Measurements from ENCODE around the gene UBE2E2. TPM values are rescaled to one million over a fixed set of nuclear protein-coding genes. Genes with fewer than 3 reads are reported as not detected.

The UBE2E2 gene
- total and polyA plus RNA-seq, 3 experiments from 2014 or later: 0.86 to 8.0 (median 0.92) TPM

DNA sequence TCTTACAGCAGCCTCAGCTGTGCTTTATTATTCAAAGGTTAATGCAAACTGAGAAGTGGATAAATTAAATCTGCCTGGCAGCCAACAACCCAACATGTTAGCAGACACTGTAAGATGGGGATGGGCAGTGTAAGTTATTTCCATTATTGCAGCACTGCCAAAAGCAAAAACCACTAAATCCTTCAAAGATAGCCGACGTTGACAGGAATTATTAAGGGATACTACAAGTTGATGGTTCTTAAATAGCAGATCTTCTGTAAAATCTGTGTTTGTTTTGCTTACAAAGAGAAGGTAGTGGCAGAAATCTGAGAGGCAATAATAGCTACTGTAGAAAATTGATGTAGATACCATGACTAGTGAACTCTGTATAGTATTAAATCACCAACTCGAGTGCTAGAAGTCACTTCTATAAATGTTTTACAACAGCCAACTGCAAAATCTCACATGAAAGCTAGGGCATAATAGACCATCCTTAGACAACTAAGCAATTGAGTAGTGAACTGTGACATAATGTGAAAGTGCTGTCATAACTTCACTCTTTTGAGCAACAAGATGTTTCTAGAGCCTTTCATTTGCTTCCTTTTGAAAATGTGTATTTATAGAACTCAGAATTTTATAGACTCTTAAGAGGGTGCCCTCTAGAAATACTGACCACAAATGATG, 278.6 kb downstream of the UBE2E2 start:
- CTCF ChIA-PET: no interaction called here
- POLR2A ChIA-PET: no interaction called here
- no peaks in the 10 kb centered on the region for H3K4me1 Mint-ChIP-seq

DNA sequence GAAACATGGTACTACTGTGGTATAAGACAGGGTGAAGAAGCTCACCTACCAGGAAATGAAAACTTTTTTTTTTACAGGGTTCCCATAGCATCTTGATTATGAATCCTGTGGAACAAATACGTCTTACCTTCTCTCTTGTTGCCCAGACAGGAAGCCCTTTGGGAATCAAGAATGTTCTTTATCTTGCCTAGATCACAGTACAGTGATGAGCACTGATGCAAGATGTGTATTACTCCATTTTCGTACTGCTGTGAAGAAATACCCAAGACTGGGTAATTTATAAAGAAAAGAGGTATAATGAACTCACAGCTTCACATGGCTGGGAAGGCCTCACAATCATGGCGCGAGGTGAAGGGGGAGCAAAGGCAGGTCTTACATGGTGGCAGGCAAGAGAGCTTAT, 281.3 kb downstream of the UBE2E2 start:
- no peak overlapping the region for H3K27ac ChIP-seq (ENCODE audit: low read depth, low read length)
- Mint-ChIP-seq H3K4me1 (no peaks in the 10 kb centered on the region), H3K4me3 (no peak overlapping the region), H3K27ac (no peak overlapping the region), H3K36me3 (no peaks in the 10 kb centered on the region), H3K27me3 (peaks cover 0 to 1% of the 10 kb centered on the region in 2 donors), H3K9me3 (peaks cover 0 to 5% (median 3%) of the 10 kb centered on the region in 5 donors)
- no peaks in the 10 kb centered on the region for H3K36me3 ChIP-seq (ENCODE audit: insufficient read depth, low read length)
- CTCF ChIA-PET: no interaction called here
- no peak for DNase-seq
- no peaks in the 10 kb centered on the region for H3K4me1 ChIP-seq (ENCODE audit: insufficient read depth, low read length)
- POLR2A ChIA-PET: no interaction called here
- H3K9me3 ChIP-seq (ENCODE audit: low read length): no peaks in the 10 kb centered on the region
- H3K4me3 ChIP-seq (ENCODE audit: low read length): no peak overlapping the region
- H3K27me3 ChIP-seq (ENCODE audit: insufficient read depth, low read length, poor library complexity, severe bottlenecking): no peaks in the 10 kb centered on the region

More for the DNA sequence above, 278.6 kb downstream of the UBE2E2 start:
- no peak overlapping the region for H3K27ac ChIP-seq (ENCODE audit: low read depth, low read length)
- no peak overlapping the region for H3K27ac Mint-ChIP-seq
- no peaks in the 10 kb centered on the region for H3K9me3 ChIP-seq (ENCODE audit: low read length)
- H3K4me3 Mint-ChIP-seq: no peak overlapping the region
- no peaks in the 10 kb centered on the region for H3K36me3 ChIP-seq (ENCODE audit: insufficient read depth, low read length)
- H3K36me3 Mint-ChIP-seq: no peaks in the 10 kb centered on the region
- H3K27me3 Mint-ChIP-seq: peaks cover 1 to 4% of the 10 kb centered on the region in 2 donors
- no peaks in the 10 kb centered on the region for H3K4me1 ChIP-seq (ENCODE audit: insufficient read depth, low read length)
- H3K4me3 ChIP-seq (ENCODE audit: low read length): no peak overlapping the region
- peaks cover 0 to 8% (median 6%) of the 10 kb centered on the region in 5 donors for H3K9me3 Mint-ChIP-seq
- no peak for DNase-seq
- H3K27me3 ChIP-seq (ENCODE audit: insufficient read depth, low read length, poor library complexity, severe bottlenecking): no peaks in the 10 kb centered on the region

DNA sequence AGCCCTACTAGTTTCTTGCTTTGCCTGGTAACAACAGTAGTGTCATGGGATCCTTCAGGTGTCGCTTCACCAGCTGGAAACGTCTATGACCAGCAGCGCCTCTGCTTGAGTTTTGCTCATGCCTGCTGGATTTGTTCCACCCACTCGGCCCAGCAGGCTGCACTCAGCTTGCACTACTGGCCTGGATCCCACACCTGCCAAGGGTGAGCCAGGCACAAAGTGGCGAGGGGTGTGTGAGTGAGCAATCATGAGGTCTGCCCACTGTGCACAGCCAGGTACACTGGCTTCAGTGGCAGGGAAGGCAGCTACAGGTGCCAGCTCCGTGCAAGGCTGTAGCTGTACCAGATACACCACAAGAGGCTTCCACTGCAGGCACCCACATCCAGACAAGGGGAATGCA, 282.8 kb downstream of the UBE2E2 start:
- H3K27ac ChIP-seq (ENCODE audit: low read depth, low read length): no peak overlapping the region
- ChIA-PET POLR2A (no interaction called here), CTCF (no interaction called here)
- H3K9me3 ChIP-seq (ENCODE audit: low read length): no peaks in the 10 kb centered on the region
- H3K27me3 ChIP-seq (ENCODE audit: insufficient read depth, low read length, poor library complexity, severe bottlenecking): no peaks in the 10 kb centered on the region
- peaks cover 0 to 1% of the 10 kb centered on the region in 2 donors for H3K27me3 Mint-ChIP-seq
- H3K9me3 Mint-ChIP-seq: peaks cover 0 to 5% (median 3%) of the 10 kb centered on the region in 5 donors
- no peaks in the 10 kb centered on the region for H3K36me3 ChIP-seq (ENCODE audit: insufficient read depth, low read length)
- no peak overlapping the region for H3K4me3 ChIP-seq (ENCODE audit: low read length)
- H3K27ac Mint-ChIP-seq: no peak overlapping the region
- H3K4me1 Mint-ChIP-seq: no peaks in the 10 kb centered on the region
- H3K4me1 ChIP-seq (ENCODE audit: insufficient read depth, low read length): no peaks in the 10 kb centered on the region
- no peaks in the 10 kb centered on the region for H3K36me3 Mint-ChIP-seq
- no peak overlapping the region for H3K4me3 Mint-ChIP-seq
- no peak for DNase-seq

DNA sequence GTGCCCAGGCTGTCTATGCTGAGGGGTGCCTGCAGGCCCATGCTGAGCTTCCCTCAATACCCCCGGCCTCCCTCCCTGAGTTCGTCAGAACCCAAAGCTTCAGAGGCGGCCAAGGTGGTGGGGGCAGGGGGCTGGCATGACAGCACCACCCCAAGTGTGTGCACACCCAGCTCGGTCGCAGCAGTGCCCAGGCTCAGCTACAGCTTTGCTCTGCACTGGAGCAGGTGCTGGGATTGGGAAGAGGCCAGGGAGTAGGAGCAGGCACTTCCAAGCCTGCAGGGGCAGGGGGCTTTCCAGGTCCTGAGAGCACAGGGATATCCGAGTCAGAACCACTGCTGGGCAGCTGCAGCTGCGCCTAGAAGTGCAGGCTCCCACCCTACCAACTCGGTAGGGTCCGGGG, 283.9 kb downstream of the UBE2E2 start:
- no peak overlapping the region for H3K4me3 Mint-ChIP-seq
- Histone ChIP-seq H3K27ac (ENCODE audit: low read depth, low read length) (no peak overlapping the region), H3K4me3 (ENCODE audit: low read length) (no peak overlapping the region), H3K27me3 (ENCODE audit: insufficient read depth, low read length, poor library complexity, severe bottlenecking) (no peaks in the 10 kb centered on the region), H3K4me1 (ENCODE audit: insufficient read depth, low read length) (no peaks in the 10 kb centered on the region), H3K36me3 (ENCODE audit: insufficient read depth, low read length) (no peaks in the 10 kb centered on the region), H3K9me3 (ENCODE audit: low read length) (no peaks in the 10 kb centered on the region)
- H3K27me3 Mint-ChIP-seq: peaks cover 0 to 1% of the 10 kb centered on the region in 2 donors
- H3K36me3 Mint-ChIP-seq: no peaks in the 10 kb centered on the region
- POLR2A ChIA-PET: no interaction called here
- no peak overlapping the region for H3K27ac Mint-ChIP-seq
- H3K9me3 Mint-ChIP-seq: peaks cover 0 to 5% (median 3%) of the 10 kb centered on the region in 5 donors
- DNase-seq: no peak
- CTCF ChIA-PET: no interaction called here
- no peaks in the 10 kb centered on the region for H3K4me1 Mint-ChIP-seq

DNA sequence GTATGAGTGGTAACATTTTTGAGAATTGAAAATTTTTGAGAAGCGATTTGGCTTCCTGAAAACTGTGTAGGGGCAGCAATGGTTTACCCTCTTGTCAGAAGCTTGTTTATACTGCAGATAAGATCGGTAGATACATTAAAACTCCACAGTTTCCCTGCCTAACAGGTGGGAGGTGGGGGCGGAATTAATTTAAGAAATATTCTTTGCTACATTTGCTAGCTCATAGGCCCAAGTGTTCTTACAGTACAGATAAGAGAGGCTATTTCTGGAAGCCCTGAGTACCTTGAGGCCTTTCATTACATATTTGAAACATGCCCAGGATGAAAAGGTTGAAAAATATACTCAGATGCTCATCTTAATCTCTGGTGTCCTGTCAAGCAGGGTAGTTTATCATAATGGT, 285.5 kb downstream of the UBE2E2 start:
- Histone ChIP-seq H3K27ac (ENCODE audit: low read depth, low read length) (no peak overlapping the region), H3K27me3 (ENCODE audit: insufficient read depth, low read length, poor library complexity, severe bottlenecking) (no peaks in the 10 kb centered on the region), H3K9me3 (ENCODE audit: low read length) (no peaks in the 10 kb centered on the region), H3K4me3 (ENCODE audit: low read length) (no peak overlapping the region), H3K36me3 (ENCODE audit: insufficient read depth, low read length) (no peaks in the 10 kb centered on the region), H3K4me1 (ENCODE audit: insufficient read depth, low read length) (no peaks in the 10 kb centered on the region)
- Mint-ChIP-seq H3K27me3 (peaks cover 0 to 1% of the 10 kb centered on the region in 2 donors), H3K9me3 (peaks cover 0 to 5% (median 3%) of the 10 kb centered on the region in 5 donors), H3K36me3 (no peaks in the 10 kb centered on the region), H3K4me1 (no peaks in the 10 kb centered on the region), H3K4me3 (no peak overlapping the region), H3K27ac (no peak overlapping the region)
- DNase-seq: no peak
- CTCF ChIA-PET: no interaction called here
- POLR2A ChIA-PET: no interaction called here

- DNase-seq: no peak
- Mint-ChIP-seq H3K27me3 (no peaks in the 10 kb centered on the region), H3K4me3 (no peak overlapping the region), H3K9me3 (peaks cover 0 to 5% (median under 1%) of the 10 kb centered on the region in 5 donors), H3K4me1 (no peaks in the 10 kb centered on the region), H3K36me3 (no peaks in the 10 kb centered on the region), H3K27ac (no peak overlapping the region)
- Histone ChIP-seq H3K4me3 (ENCODE audit: low read length) (no peak overlapping the region), H3K4me1 (ENCODE audit: insufficient read depth, low read length) (no peaks in the 10 kb centered on the region), H3K27ac (ENCODE audit: low read depth, low read length) (no peak overlapping the region), H3K36me3 (ENCODE audit: insufficient read depth, low read length) (no peaks in the 10 kb centered on the region), H3K9me3 (ENCODE audit: low read length) (no peaks in the 10 kb centered on the region), H3K27me3 (ENCODE audit: insufficient read depth, low read length, poor library complexity, severe bottlenecking) (no peaks in the 10 kb centered on the region)
- ChIA-PET CTCF (no interaction called here), POLR2A (no interaction called here)
These were observed 286.4 kb downstream of the UBE2E2 start for GRCh38 chr3:23489300-23490158.

DNA sequence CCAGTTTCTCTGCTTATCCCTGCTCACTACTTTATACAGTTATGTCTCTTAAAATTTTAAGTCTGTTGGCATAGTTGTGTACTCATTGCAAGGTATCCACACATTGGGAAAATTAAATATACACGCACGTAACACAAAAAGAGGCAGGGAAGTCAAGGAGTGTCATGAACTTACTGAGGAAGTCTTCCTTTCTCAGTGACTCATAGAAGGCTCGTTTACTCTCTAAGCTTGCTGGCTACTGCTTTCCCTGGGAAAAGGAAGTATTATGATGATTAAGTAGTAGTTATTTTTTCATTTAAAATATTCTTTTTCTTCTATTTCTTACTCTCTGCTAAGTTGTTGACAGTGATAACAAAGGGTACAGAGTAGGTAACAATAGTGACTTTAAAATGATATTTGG, 287.3 kb downstream of the UBE2E2 start:
- H3K4me1 Mint-ChIP-seq: no peaks in the 10 kb centered on the region
- Histone ChIP-seq H3K4me1 (ENCODE audit: insufficient read depth, low read length) (no peaks in the 10 kb centered on the region), H3K36me3 (ENCODE audit: insufficient read depth, low read length) (no peaks in the 10 kb centered on the region), H3K4me3 (ENCODE audit: low read length) (no peak overlapping the region), H3K27me3 (ENCODE audit: insufficient read depth, low read length, poor library complexity, severe bottlenecking) (no peaks in the 10 kb centered on the region), H3K27ac (ENCODE audit: low read depth, low read length) (no peak overlapping the region), H3K9me3 (ENCODE audit: low read length) (no peaks in the 10 kb centered on the region)
- CTCF ChIA-PET: no interaction called here
- H3K4me3 Mint-ChIP-seq: no peak overlapping the region
- peaks cover 0 to 3% (median 0%) of the 10 kb centered on the region in 5 donors for H3K9me3 Mint-ChIP-seq
- POLR2A ChIA-PET: no interaction called here
- no peak overlapping the region for H3K27ac Mint-ChIP-seq
- no peaks in the 10 kb centered on the region for H3K36me3 Mint-ChIP-seq
- no peak for DNase-seq
- H3K27me3 Mint-ChIP-seq: no peaks in the 10 kb centered on the region

DNA sequence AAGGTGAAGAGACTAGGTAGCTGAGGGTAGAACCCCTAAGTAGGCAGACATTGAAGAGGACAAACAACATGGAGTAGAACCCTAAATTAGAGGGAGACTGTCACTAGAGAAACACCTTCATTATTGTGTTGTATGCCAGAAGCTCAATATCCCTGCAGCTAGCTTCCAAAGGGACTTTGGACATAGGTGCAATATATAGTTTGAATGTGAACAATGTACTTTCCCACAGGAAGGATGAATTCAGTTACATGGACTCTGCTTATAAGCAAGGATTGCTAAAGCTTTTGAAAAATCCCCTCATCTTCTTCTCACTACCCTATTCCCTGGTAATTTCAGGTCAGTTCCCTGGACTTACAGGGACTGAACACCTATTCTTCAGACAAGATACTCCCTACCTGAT, 288.9 kb downstream of the UBE2E2 start:
- ChIA-PET POLR2A (no interaction called here), CTCF (no interaction called here)
- H3K27ac ChIP-seq (ENCODE audit: low read depth, low read length): no peak overlapping the region
- H3K4me1 ChIP-seq (ENCODE audit: insufficient read depth, low read length): no peaks in the 10 kb centered on the region
- Mint-ChIP-seq H3K27ac (no peak overlapping the region), H3K27me3 (no peaks in the 10 kb centered on the region), H3K4me3 (no peak overlapping the region), H3K36me3 (no peaks in the 10 kb centered on the region), H3K9me3 (peaks cover 0 to 3% (median 0%) of the 10 kb centered on the region in 5 donors), H3K4me1 (no peaks in the 10 kb centered on the region)
- no peak overlapping the region for H3K4me3 ChIP-seq (ENCODE audit: low read length)
- H3K36me3 ChIP-seq (ENCODE audit: insufficient read depth, low read length): no peaks in the 10 kb centered on the region
- H3K27me3 ChIP-seq (ENCODE audit: insufficient read depth, low read length, poor library complexity, severe bottlenecking): no peaks in the 10 kb centered on the region
- DNase-seq: no peak
- no peaks in the 10 kb centered on the region for H3K9me3 ChIP-seq (ENCODE audit: low read length)
